ENCODE results near the gene CEP78. TPM values are rescaled to one million over a fixed set of nuclear protein-coding genes. Genes with fewer than 3 reads are reported as not detected.

CEP78 gene
- total RNA-seq, result 9.3 TPM

DNA sequence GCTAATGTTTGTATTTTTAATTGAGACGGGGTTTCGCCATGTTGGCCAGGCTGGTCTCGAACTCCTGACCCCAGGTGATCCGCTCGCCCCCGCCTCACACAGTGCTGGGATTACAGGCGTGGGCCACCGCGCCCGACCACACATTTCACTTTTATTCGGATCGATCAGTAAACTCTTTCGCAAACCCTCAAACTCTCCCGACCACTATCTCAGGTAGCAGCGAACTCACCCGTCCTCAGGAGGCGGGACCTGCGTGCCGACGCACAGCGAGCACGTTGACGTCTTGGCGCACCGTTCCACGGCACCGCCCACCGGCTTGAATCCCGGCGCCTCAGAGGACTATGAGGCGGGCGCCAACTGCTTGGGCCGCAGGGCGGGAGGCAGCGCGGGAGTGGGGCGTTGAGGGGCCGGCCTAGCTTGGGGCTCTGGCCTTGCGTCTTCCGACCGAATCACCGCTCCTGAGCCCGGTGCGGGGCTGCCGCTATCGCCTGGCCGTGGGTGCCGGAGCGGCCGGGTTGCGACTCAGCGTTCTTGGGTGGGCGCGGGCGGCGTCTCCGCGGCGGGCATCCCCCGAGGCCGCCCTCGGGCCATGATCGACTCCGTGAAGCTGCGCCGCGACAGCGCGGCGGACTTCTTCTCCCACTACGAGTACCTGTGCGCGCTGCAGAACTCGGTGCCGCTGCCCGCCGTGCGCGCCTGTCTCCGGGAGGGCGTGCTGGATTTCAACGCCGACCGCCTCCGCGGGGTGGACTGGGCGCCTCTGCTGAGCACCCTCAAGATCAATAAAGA lies at the start of gene CEP78:
Gene CEP78, plus strand, starts transcription at position 314 of the 789 bp plus-strand sequence. Its CDS starts 276 bp downstream, at position 590.
- DNase-seq (ENCODE audit: extremely low spot score in 2 of 2), result no peak
- Histone ChIP-seq H3K4me3 (peak within 1 kb of the TSS; percentile 79 to 87), H3K36me3 (no peaks in the 10 kb centered on the region), H3K4me1 (peaks cover 13% of the 10 kb centered on the region), H3K27me3 (no peaks in the 10 kb centered on the region), H3K27ac (peak within 1 kb of the TSS; percentile 71), H3K9me3 (no peaks in the 10 kb centered on the region)
- no peak for TF ChIP-seq POLR2A (IDR thresholded peaks at IDR 0.05)
- TF ChIP-seq POLR2AphosphoS5 (IDR thresholded peaks at IDR 0.05; ENCODE audit: insufficient read depth in 1 of 2, low read depth in 1 of 2), result peak; percentile 63 to 81
- TF ChIP-seq CTCF (IDR thresholded peaks at IDR 0.05), result no peak
- intact Hi-C loops (cut with DNase I), result no loop called here

DNA sequence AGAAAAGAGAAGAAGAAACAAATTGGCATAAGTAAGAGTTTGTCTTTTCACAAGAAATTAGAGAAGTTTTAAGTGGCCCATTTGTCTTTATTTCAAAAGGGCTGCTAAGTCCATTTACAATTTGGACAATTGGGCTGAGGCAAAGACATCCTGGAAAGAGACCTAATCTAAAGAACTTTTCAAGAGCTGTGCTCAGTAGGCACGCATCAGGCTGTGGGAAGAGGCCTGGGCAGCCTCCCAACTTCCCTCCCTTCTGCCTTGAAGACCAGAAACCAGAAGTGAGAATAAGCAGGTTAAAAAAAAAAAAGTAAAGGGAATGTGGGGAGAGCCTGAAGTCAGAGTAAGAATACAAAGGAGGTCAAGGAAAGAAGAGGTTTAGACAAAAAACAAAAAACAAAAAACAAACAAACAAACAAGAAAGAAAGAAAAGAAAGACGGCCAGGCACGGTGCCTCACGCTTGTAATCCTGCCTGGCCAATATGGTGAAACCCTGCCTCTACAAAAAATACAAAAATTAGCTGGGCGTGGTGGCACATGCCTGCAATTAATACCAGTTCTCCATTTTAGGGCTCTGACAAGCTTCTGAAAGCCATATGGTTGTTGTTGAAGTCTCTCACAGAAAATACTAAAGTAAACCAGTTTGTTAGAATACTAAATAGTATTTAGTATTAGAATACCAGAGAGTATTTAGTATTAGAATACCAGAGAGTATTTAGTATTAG lies 48.0 kb upstream of the CEP78 start:
- no peak for TF ChIP-seq CTCF (IDR thresholded peaks at IDR 0.05)
- no peak for TF ChIP-seq POLR2A (IDR thresholded peaks at IDR 0.05)

DNA sequence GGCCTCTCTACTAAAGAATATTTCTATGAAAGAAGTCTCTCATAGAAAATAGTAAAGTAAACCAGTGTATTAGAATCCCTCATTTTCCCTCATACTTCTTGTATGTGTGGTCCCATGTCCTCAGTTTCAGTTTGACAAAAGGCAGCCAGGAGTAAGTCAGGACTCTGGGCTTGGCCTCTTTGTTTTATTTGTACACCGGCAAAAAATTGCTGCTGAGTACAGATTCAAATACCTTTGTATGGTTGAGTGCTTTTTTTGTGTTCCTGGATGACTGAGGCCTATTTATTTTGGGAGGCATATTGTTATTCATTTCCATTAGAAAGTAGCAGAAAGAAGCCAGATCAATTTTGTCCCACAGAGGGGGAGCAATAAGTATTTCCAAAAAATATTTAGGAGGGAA lies 47.3 kb upstream of the CEP78 start:
- Histone ChIP-seq H3K36me3 (no peaks in the 10 kb centered on the region), H3K27ac (no peak overlapping the region), H3K4me1 (no peaks in the 10 kb centered on the region), H3K9me3 (no peaks in the 10 kb centered on the region), H3K4me3 (no peak overlapping the region), H3K27me3 (no peaks in the 10 kb centered on the region)
- intact Hi-C loops (cut with DNase I), result no loop called here
- no peak for TF ChIP-seq CTCF (IDR thresholded peaks at IDR 0.05)
- TF ChIP-seq POLR2AphosphoS5 (IDR thresholded peaks at IDR 0.05; ENCODE audit: insufficient read depth in 1 of 2, low read depth in 1 of 2), result no peak
- no peak for TF ChIP-seq POLR2A (IDR thresholded peaks at IDR 0.05)
- no peak for DNase-seq (ENCODE audit: extremely low spot score in 2 of 2)

More for the DNA sequence above, 48.0 kb upstream of the CEP78 start:
- H3K36me3 ChIP-seq, result no peaks in the 10 kb centered on the region
- H3K4me3 ChIP-seq, result no peak overlapping the region
- DNase-seq (ENCODE audit: extremely low spot score in 2 of 2), result no peak
- no peaks in the 10 kb centered on the region for H3K27me3 ChIP-seq
- no peak overlapping the region for H3K27ac ChIP-seq
- intact Hi-C loops (cut with DNase I), result no loop called here
- no peaks in the 10 kb centered on the region for H3K4me1 ChIP-seq
- no peaks in the 10 kb centered on the region for H3K9me3 ChIP-seq

DNA sequence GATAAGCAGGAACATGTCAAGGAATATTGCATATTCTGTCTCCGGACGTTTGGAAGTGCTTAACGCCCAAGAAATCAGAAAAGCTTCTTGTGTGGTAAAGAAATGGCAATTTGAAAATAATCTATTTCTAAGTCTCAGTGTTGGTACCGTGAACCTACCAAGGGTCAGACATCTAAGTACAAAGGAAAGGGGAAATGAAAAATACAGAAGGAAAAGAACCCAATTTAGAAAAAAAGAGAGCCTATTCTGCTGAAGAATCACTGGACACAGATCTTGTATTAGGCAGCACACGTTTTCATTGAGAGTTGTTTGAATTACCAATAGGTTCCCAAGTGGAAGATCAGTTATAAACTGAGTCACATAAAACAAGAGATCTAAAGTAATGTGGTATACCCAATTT lies 46.9 kb upstream of the CEP78 start:
- Histone ChIP-seq H3K4me1 (no peaks in the 10 kb centered on the region), H3K36me3 (no peaks in the 10 kb centered on the region), H3K4me3 (no peak overlapping the region), H3K9me3 (no peaks in the 10 kb centered on the region), H3K27me3 (no peaks in the 10 kb centered on the region), H3K27ac (no peak overlapping the region)
- no peak for DNase-seq (ENCODE audit: extremely low spot score in 2 of 2)
- TF ChIP-seq POLR2AphosphoS5 (IDR thresholded peaks at IDR 0.05; ENCODE audit: insufficient read depth in 1 of 2, low read depth in 1 of 2) (no peak), POLR2A (IDR thresholded peaks at IDR 0.05) (no peak), CTCF (IDR thresholded peaks at IDR 0.05) (no peak)
- intact Hi-C loops (cut with DNase I), result no loop called here

DNA sequence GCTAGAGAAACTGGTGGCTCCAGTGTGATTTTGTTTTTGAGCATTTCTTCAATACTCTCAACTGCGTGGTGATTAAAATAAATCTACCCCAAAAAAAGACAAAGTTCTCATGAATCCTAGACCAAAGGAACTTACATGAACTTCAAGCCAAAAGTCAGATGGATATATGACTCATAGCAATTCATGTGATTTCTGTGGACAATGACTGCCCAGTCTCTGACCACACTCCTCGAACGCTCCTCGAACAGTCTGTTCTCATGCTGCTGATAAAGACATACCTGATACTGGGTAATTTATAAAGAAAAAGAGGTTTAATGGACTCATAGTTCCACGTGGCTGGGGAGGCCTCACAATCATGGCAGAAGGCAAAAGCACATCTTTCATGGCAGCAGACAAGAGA lies 46.4 kb upstream of the CEP78 start:
- no peak overlapping the region for H3K4me3 ChIP-seq
- DNase-seq (ENCODE audit: extremely low spot score in 2 of 2), result no peak
- H3K27ac ChIP-seq, result no peak overlapping the region
- TF ChIP-seq POLR2AphosphoS5 (IDR thresholded peaks at IDR 0.05; ENCODE audit: insufficient read depth in 1 of 2, low read depth in 1 of 2) (no peak), CTCF (IDR thresholded peaks at IDR 0.05) (no peak), POLR2A (IDR thresholded peaks at IDR 0.05) (no peak)
- no peaks in the 10 kb centered on the region for H3K36me3 ChIP-seq
- intact Hi-C loops (cut with DNase I), result no loop called here
- H3K9me3 ChIP-seq, result no peaks in the 10 kb centered on the region
- no peaks in the 10 kb centered on the region for H3K27me3 ChIP-seq
- no peaks in the 10 kb centered on the region for H3K4me1 ChIP-seq
